T-helper 1 cell treated with Interleukin-12 subunit alpha and Interleukin-12 subunit beta and Interleukin-4 antibody, amounts not matched to agents 30 ng/mL and 1 ng/mL, for 36 hours (primary cell): ENCODE measurements around the gene ZBTB42. TPM values are rescaled to one million over a fixed set of nuclear protein-coding genes. Genes with fewer than 3 reads are reported as not detected.
"Not testable (repeated sequence)": the region's sequence is repeated elsewhere in the genome, so short reads cannot be mapped to it uniquely, and the experiment has no call there.

ENCODE experiments used
- intact Hi-C: fragments of 100-400 bp; cut with micrococcal nuclease; formaldehyde crosslinking; loops from one replicate; pipeline ENCODE4 v1.15.1; 2024
- total RNA-seq: library from RNA; stranded (reverse); gene quantifications from 2 replicates; pipeline ENCODE4 v1.2.3, GENCODE V29; 2022

The ZBTB42 gene
- total RNA-seq, 1 donor from 2014 or later, result 6.7 TPM

GRCh38 chr14:104827177-104828055 lies 26.5 kb downstream of the ZBTB42 start:
- intact Hi-C loops, result loop anchor here (1.0 kb wide), 4 partner anchors 27 to 474 kb away; partner anchors contain the start of genes BRF1 and CEP170B

GRCh38 chr14:104830781-104831180 lies 29.9 kb downstream of the ZBTB42 start:
- intact Hi-C loops, result no loop called here

DNA sequence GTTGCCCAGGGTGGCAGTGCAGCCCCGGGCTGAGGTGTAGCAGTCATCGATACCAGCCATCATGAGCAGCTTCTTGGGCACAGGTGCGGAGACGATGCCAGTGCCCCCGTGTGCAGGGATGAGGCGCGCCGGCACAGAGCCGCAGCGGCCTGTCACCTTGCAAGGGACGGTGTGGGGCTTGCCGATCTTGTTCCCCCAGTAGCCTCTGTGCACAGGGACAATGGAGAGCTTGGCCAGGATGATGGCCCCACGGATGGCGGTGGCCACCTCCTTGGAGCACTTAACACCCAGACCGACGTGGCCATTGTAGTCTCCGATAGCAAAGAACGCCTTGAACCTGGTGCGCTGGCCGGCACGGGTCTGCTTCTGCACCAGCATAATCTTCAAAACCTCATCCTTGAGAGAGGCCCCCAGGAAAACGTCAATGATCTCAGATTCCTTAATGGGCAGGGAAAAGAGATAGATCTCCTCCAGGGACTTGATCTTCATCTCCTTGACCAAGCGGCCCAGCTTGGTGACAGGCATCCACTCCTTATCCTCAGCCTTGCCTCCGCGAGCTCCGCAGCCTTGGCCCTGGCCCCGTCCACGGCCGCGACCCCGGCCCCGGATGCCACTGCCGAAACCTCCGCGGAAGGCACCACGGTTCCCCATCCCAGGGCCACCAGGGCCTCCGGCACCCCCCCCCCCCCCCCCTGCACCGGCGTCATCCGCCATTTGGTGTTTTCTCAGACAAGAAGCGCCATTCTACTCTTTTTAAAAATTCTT lies 35.5 kb downstream of the ZBTB42 start:
- intact Hi-C loops, result not testable (repeated sequence)

- intact Hi-C loops, result no loop called here
Measured at GRCh38 chr14:104841730-104842129, 40.8 kb downstream of the ZBTB42 start.

DNA sequence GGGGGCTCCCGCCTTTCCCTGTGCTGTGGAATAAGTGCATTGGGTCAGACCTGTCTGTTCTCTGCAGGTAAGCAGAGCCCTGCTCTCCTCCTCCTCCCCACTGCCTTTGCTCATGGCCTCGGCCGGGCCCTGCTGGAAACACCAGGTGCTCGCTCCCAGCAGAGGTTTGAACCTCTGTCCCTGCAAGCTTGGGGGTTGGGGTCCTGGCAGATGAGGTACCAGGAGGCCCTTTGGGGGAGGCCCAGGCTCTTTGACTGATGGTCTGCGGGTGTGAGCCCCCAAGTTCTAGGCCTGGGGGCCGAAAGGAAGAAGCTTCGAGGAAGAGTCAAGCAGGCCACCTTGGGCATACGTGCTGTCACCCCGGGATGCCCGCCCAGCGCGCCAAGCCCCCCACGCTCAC lies 42.1 kb downstream of the ZBTB42 start:
- intact Hi-C loops, result no loop called here

GRCh38 chr14:104843442-104844305 lies 42.8 kb downstream of the ZBTB42 start:
- intact Hi-C loops, result no loop called here

- intact Hi-C loops, result no loop called here
Measured at GRCh38 chr14:104844306-104845032, 43.6 kb downstream of the ZBTB42 start.

- intact Hi-C loops, result no loop called here
Measured at GRCh38 chr14:104845033-104845666, 44.2 kb downstream of the ZBTB42 start.

DNA sequence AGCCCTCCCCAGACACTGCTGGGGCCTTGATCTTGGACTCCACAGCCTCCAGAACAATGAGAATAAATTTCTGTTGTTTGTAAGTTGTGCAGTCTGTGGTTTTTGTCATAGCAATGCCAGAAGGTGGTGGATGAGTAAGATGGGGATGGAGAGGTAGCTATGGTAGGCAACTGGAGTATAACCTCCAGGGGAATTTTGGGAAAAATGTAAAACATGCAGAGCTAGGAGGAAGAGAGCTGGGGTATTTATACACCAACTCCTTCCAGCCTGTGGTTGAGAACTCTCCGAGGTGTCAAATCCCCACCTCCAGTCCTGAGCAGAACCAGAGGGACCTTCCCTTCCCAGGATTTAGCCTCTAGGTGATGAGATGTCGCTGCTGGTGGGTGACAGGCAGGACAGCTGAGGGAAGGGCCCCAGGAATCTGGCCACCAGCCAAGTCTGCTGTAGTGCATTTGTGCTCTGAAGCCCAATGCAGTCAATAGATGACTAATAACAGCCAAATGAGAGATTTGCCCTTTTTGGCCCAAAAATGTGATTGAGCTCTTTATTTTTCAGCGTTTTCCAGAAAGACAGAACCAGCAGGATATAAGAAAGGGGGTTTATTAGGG lies 45.0 kb downstream of the ZBTB42 start:
- intact Hi-C loops, result no loop called here

DNA sequence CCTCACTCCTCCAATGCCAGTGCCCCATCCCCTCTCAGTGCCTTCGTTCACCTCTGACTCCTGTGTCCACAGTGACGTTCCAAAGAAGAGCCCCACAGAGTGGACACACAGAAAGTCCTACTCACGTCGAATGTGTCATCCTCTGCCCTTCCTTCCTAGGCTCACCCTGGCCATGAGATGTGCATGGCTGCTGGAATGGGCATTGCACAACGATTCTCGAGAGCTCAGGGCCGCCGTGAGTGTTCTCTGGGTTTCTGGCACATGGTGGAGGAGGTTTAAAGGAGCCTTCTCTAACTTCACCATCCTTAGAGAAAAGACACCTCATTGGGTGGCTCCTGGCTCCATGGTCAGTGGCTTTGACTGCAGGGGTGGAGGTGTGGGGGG lies 51.4 kb downstream of the ZBTB42 start:
- intact Hi-C loops, result no loop called here

Other genes starting within 250 kb of the ZBTB42 start
- not detected in 2 replicates for gene C14orf180, start 221.3 kb upstream of the ZBTB42 start, total RNA-seq
- 0.15 and 0.25 TPM in 2 replicates for gene TMEM179, start 196.3 kb upstream of the ZBTB42 start, total RNA-seq
- 132 and 136 TPM in 2 replicates for gene INF2, start 111.5 kb upstream of the ZBTB42 start, total RNA-seq
- 0.66 and 0.80 TPM in 2 replicates for gene ADSS1, start 76.9 kb upstream of the ZBTB42 start, total RNA-seq
- gene SIVA1, start 48.0 kb upstream of the ZBTB42 start, total RNA-seq, result 90.2 and 93.1 TPM in 2 replicates
- gene AKT1, start 5.4 kb upstream of the ZBTB42 start, total RNA-seq, result 133 and 140 TPM in 2 replicates
- gene CEP170B, start 64.2 kb downstream of the ZBTB42 start, total RNA-seq, result 3.9 and 5.0 TPM in 2 replicates
- gene PLD4, start 123.8 kb downstream of the ZBTB42 start, total RNA-seq, result 0.10 and 0.20 TPM in 2 replicates
- gene AHNAK2, start 177.3 kb downstream of the ZBTB42 start, total RNA-seq, result 0.07 TPM in 2 replicates
- gene CLBA1, start 184.7 kb downstream of the ZBTB42 start, total RNA-seq, result 0.63 and 0.69 TPM in 2 replicates
- 47.4 and 54.3 TPM in 2 replicates for gene CDCA4, start 220.0 kb downstream of the ZBTB42 start, total RNA-seq